ENCODE measurements around the gene SLITRK1.

DNA sequence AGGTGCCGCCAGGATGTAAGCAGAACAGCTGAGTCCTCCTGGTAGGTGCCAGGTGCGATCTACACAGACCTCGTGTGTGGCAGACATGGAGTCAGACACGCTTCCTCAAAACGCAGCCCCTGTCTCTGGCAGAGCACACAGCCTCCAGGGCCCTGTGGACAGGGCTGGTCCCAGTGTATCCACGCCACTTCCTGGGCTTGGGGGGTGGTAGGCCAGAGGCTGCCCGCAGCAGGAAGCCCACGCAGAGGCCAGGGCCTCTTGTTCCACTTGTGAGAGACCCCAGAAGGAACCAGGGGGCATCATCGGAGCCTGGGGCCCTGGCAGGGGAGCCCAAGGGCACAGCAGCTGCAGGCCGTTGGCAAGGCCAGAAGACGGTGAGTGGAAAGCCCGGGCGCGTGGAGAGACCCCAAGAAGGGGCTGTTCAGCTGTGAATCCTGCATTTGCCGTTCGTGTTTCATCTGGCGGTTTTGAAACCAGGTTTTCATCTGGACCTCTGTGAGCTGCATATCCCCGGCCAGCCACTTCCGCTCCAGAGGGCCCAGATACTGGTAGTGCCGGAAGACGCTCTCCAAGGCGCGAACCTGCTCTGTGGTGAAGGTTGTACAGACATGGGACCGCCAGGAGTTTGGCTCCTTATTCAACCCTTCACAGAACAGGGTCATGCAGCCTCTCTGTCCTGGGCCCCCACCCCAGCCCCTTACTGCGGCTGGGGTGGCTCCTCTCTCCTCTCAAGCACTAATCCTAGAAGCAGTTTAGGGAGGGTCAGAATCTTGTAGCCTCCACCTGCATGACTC is 25.1 kb upstream of the SLITRK1 start:
- TF ChIP-seq YY1 (IDR thresholded peaks at IDR 0.05; ENCODE audit: borderline replicate concordance in 1 of 3, control insufficient read depth in 1 of 3, extremely low read depth in 1 of 3, insufficient read depth in 3 of 3, insufficient read length in 1 of 3, insufficient replicate concordance in 2 of 3, low read depth in 1 of 3, low read length in 2 of 3) (no peak), IRF2 (CRISPR knock-in tag; IDR thresholded peaks at IDR 0.05) (no peak), ZNF274 (IDR thresholded peaks at IDR 0.05; ENCODE audit: borderline replicate concordance, low read depth, low read length) (no peak), ZNF780A (CRISPR knock-in tag; IDR thresholded peaks at IDR 0.05) (no peak), TAF7 (tag; IDR thresholded peaks at IDR 0.05) (no peak), POLR2A (conservative IDR thresholded peaks at IDR 0.05) (no peak), CTBP1 (IDR thresholded peaks at IDR 0.05; ENCODE audit: borderline replicate concordance) (no peak), BRD9 (IDR thresholded peaks at IDR 0.05; ENCODE audit: low read depth, partially characterized antibody) (no peak), CTCF (IDR thresholded peaks at IDR 0.05 in 2 of 3, conservative IDR thresholded peaks at IDR 0.05 in 1 of 3; ENCODE audit: insufficient read depth in 2 of 3, low read depth in 1 of 3, low read length in 3 of 3) (no peak), ESRRA (IDR thresholded peaks at IDR 0.05; ENCODE audit: borderline replicate concordance, low read depth) (no peak)
- TF ChIP-seq, protein P1, sequence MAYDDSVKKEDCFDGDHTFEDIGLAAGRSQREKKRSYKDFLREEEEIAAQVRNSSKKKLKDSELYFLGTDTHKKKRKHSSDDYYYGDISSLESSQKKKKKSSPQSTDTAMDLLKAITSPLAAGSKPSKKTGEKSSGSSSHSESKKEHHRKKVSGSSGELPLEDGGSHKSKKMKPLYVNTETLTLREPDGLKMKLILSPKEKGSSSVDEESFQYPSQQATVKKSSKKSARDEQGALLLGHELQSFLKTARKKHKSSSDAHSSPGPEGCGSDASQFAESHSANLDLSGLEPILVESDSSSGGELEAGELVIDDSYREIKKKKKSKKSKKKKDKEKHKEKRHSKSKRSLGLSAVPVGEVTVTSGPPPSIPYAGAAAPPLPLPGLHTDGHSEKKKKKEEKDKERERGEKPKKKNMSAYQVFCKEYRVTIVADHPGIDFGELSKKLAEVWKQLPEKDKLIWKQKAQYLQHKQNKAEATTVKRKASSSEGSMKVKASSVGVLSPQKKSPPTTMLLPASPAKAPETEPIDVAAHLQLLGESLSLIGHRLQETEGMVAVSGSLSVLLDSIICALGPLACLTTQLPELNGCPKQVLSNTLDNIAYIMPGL (CRISPR knock-in tag; IDR thresholded peaks at IDR 0.05), result no peak
